GM18505 (cell line): ENCODE data around the gene GAB1.

ENCODE experiments used
- ATAC-seq: cut with Tn5 transposase; IDR thresholded peaks from one replicate; pipeline ENCODE4 v1.9.1; 2021; ENCODE audit not compliant: unreplicated experiment
- POLR2A ChIP-seq: IDR thresholded peaks from 4 replicates; pipeline ENCODE4 v1.6.1; 2011; ENCODE audit warnings: borderline replicate concordance; ENCODE audit not compliant: insufficient read depth, insufficient read length; ENCODE audit errors: extremely low read depth

The GAB1 gene

GRCh38 chr4:143377611-143378099 is 41.0 kb downstream of the GAB1 start:
- no peak for TF ChIP-seq POLR2A
- peak; percentile 61 for ATAC-seq

GRCh38 chr4:143380629-143381028 is 44.0 kb downstream of the GAB1 start:
- no peak for TF ChIP-seq POLR2A
- no peak for ATAC-seq

GRCh38 chr4:143381189-143382118 is 44.8 kb downstream of the GAB1 start:
- peak; percentile 47 for ATAC-seq
- TF ChIP-seq POLR2A: no peak

GRCh38 chr4:143382596-143382995 is 45.9 kb downstream of the GAB1 start:
- no peak for ATAC-seq

GRCh38 chr4:143383005-143383574 is 46.4 kb downstream of the GAB1 start:
- no peak for ATAC-seq
- no peak for TF ChIP-seq POLR2A

More at GRCh38 chr4:143382596-143382995, 45.9 kb downstream of the GAB1 start:
- no peak for TF ChIP-seq POLR2A

GRCh38 chr4:143384381-143384994 is 47.8 kb downstream of the GAB1 start:
- ATAC-seq: no peak
- TF ChIP-seq POLR2A: no peak

- TF ChIP-seq POLR2A: no peak
- no peak for ATAC-seq
These were observed 50.1 kb downstream of the GAB1 start for GRCh38 chr4:143386812-143387211.

- no peak for TF ChIP-seq POLR2A
- ATAC-seq: no peak
These were observed 53.0 kb downstream of the GAB1 start for GRCh38 chr4:143389579-143390195.

- ATAC-seq: no peak
- no peak for TF ChIP-seq POLR2A
These were observed 54.1 kb downstream of the GAB1 start for GRCh38 chr4:143390764-143391163.

GRCh38 chr4:143391261-143391660 is 54.6 kb downstream of the GAB1 start:
- no peak for ATAC-seq
- no peak for TF ChIP-seq POLR2A

GRCh38 chr4:143391895-143392294 is 55.2 kb downstream of the GAB1 start:
- no peak for TF ChIP-seq POLR2A
- no peak for ATAC-seq

GRCh38 chr4:143393195-143393594 is 56.5 kb downstream of the GAB1 start:
- ATAC-seq: no peak
- no peak for TF ChIP-seq POLR2A
